Lower lobe of right lung (tissue), 2 donors: Measurements from ENCODE around the gene IL21. TPM values are rescaled to one million over a fixed set of nuclear protein-coding genes. Genes with fewer than 3 reads are reported as not detected.

Experiments used
- ATAC-seq, 2 donors: fragments of 200-7000 bp; cut with Tn5 transposase; one replicate each; pipeline ENCODE4 v1.9.1; 2020 to 2022; ENCODE audit warnings: mild to moderate bottlenecking in 2 of 2, moderate library complexity in 2 of 2
- DNase-seq: peaks from one replicate; pipeline ENCODE4 v3.0.0-alpha.2; 2020
- H3K27ac ChIP-seq: fragments of 200-600 bp; one replicate; pipeline ENCODE4 v1.8.0; 2022
- H3K27me3 ChIP-seq: fragments of 200-600 bp; one replicate; pipeline ENCODE4 v1.8.0; 2022; ENCODE audit warnings: low read depth
- H3K36me3 ChIP-seq: fragments of 200-600 bp; one replicate; pipeline ENCODE4 v1.8.0; 2022; ENCODE audit warnings: mild to moderate bottlenecking
- H3K4me1 ChIP-seq: fragments of 200-600 bp; one replicate; pipeline ENCODE4 v1.8.0; 2022
- H3K4me3 ChIP-seq: fragments of 200-600 bp; one replicate; pipeline ENCODE4 v1.8.0; 2022; ENCODE audit warnings: mild to moderate bottlenecking
- H3K9me3 ChIP-seq: fragments of 200-600 bp; one replicate; pipeline ENCODE4 v1.8.0; 2022
- CTCF ChIP-seq: fragments of 200-600 bp; IDR thresholded peaks from one replicate; pipeline ENCODE4 v1.8.0; 2022; ENCODE audit warnings: antibody characterized with exemption, mild to moderate bottlenecking
- intact Hi-C: fragments of 100-400 bp; cut with DNase I; formaldehyde crosslinking; loops from one replicate; pipeline ENCODE4 v1.11.0; 2022
- long read RNA-seq: library from polyadenylated mRNA; unstranded; transcript quantifications from one replicate; pipeline ENCODE4 v2.0.0, GENCODE V29; 2021
- total RNA-seq: library from RNA; stranded (reverse); fragmentation: NEBNext Ultra II Directional; extraction: Animal tissue kit (Norgen Biotek cat#: 25700); gene quantifications from one replicate; pipeline ENCODE4 v1.2.1, GENCODE V29; 2021
- donor health status: DM: no; HTN: yes; CAD: no; lungs with severe emphysema.

IL21 gene
- total RNA-seq: not detected
- long read RNA-seq: 0 reads

- intact Hi-C loops: no loop called here
- Histone ChIP-seq H3K27ac (no peak within 1 kb of the TSS), H3K4me3 (no peak within 1 kb of the TSS), H3K9me3 (no peaks in the 10 kb centered on the region), H3K36me3 (no peaks in the 10 kb centered on the region), H3K4me1 (peaks cover 8% of the 10 kb centered on the region), H3K27me3 (no peaks in the 10 kb centered on the region)
- ATAC-seq (no peak), DNase-seq (no peak)
- no peak for TF ChIP-seq CTCF
Measured at GRCh38 chr4:122621016-122621507, at the start of gene IL21. IL21 (minus strand) TSS chr4:122621066; CDS start chr4:122621011, 55 bp downstream.

- intact Hi-C loops: no loop called here
- peak; percentile 9 to 41 for ATAC-seq
- DNase-seq: no peak
- no peak overlapping the region for H3K4me3 ChIP-seq
- no peak for TF ChIP-seq CTCF
- H3K4me1 ChIP-seq: no peaks in the 10 kb centered on the region
- no peak overlapping the region for H3K27ac ChIP-seq
- no peaks in the 10 kb centered on the region for H3K9me3 ChIP-seq
- no peaks in the 10 kb centered on the region for H3K36me3 ChIP-seq
- no peaks in the 10 kb centered on the region for H3K27me3 ChIP-seq
Measured at GRCh38 chr4:122669911-122670738, 49.3 kb upstream of the IL21 start.

GRCh38 chr4:122668241-122668640 lies 47.4 kb upstream of the IL21 start:
- no peak for ATAC-seq
- intact Hi-C loops: no loop called here
- H3K36me3 ChIP-seq: no peaks in the 10 kb centered on the region
- H3K4me3 ChIP-seq: no peak overlapping the region
- no peaks in the 10 kb centered on the region for H3K9me3 ChIP-seq
- no peak overlapping the region for H3K27ac ChIP-seq
- no peaks in the 10 kb centered on the region for H3K27me3 ChIP-seq
- TF ChIP-seq CTCF: no peak
- no peak for DNase-seq
- no peaks in the 10 kb centered on the region for H3K4me1 ChIP-seq

GRCh38 chr4:122666527-122667245 lies 45.8 kb upstream of the IL21 start:
- Histone ChIP-seq H3K27me3 (no peaks in the 10 kb centered on the region), H3K36me3 (no peaks in the 10 kb centered on the region), H3K9me3 (no peaks in the 10 kb centered on the region), H3K4me3 (no peak overlapping the region), H3K4me1 (no peaks in the 10 kb centered on the region), H3K27ac (no peak overlapping the region)
- intact Hi-C loops: no loop called here
- DNase-seq (no peak), ATAC-seq (peak in 1 of 2 donors; percentile 39)
- no peak for TF ChIP-seq CTCF

- Histone ChIP-seq H3K27me3 (no peaks in the 10 kb centered on the region), H3K4me1 (no peaks in the 10 kb centered on the region), H3K36me3 (no peaks in the 10 kb centered on the region), H3K9me3 (no peaks in the 10 kb centered on the region), H3K27ac (no peak overlapping the region), H3K4me3 (no peak overlapping the region)
- DNase-seq (no peak), ATAC-seq (peak in 1 of 2 donors; percentile 38)
- intact Hi-C loops: no loop called here
- no peak for TF ChIP-seq CTCF
Measured at GRCh38 chr4:122665161-122665929, 44.5 kb upstream of the IL21 start.
